Measurements from ENCODE around the gene SLIT1. TPM values are rescaled to one million over a fixed set of nuclear protein-coding genes. Genes with fewer than 3 reads are reported as not detected.

SLIT1 gene
- total and polyA plus RNA-seq, 2 of the 8 experiments (the other 6 are each of a cell fraction or from before 2014, with no cell fraction given), result 0.70 to 0.88 TPM

DNA sequence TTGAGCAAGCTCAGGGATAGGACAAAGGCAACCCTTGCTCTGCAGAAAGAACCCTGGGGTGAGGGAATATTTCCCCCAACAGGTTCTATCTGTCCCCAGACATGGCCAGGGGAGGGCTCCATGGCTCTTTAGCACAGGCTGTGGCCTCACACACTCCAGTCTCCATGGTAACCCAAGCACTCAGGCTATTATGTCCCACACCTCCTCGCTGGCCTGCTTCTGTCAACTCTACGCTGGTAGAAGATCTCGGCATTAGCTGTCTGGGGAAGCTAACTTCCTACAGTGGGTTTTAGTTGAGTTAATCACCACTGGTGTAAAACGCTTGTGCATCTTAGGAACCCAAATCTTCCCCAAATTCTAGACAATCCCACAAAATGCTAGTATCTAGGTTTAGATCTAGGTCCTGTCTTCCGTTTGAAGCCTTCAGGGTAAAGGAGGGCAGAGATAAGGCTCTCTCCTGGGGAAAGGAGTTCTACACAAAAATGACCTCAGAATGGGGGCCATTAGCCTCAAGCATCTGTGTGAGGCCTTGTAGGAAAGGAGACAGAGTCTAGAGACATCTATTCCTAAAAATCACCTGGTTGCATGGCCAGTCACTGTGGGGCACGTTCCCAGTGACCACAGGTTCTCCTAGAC, 36.7 kb upstream of the SLIT1 start (continued):
- TF ChIP-seq, protein P1, sequence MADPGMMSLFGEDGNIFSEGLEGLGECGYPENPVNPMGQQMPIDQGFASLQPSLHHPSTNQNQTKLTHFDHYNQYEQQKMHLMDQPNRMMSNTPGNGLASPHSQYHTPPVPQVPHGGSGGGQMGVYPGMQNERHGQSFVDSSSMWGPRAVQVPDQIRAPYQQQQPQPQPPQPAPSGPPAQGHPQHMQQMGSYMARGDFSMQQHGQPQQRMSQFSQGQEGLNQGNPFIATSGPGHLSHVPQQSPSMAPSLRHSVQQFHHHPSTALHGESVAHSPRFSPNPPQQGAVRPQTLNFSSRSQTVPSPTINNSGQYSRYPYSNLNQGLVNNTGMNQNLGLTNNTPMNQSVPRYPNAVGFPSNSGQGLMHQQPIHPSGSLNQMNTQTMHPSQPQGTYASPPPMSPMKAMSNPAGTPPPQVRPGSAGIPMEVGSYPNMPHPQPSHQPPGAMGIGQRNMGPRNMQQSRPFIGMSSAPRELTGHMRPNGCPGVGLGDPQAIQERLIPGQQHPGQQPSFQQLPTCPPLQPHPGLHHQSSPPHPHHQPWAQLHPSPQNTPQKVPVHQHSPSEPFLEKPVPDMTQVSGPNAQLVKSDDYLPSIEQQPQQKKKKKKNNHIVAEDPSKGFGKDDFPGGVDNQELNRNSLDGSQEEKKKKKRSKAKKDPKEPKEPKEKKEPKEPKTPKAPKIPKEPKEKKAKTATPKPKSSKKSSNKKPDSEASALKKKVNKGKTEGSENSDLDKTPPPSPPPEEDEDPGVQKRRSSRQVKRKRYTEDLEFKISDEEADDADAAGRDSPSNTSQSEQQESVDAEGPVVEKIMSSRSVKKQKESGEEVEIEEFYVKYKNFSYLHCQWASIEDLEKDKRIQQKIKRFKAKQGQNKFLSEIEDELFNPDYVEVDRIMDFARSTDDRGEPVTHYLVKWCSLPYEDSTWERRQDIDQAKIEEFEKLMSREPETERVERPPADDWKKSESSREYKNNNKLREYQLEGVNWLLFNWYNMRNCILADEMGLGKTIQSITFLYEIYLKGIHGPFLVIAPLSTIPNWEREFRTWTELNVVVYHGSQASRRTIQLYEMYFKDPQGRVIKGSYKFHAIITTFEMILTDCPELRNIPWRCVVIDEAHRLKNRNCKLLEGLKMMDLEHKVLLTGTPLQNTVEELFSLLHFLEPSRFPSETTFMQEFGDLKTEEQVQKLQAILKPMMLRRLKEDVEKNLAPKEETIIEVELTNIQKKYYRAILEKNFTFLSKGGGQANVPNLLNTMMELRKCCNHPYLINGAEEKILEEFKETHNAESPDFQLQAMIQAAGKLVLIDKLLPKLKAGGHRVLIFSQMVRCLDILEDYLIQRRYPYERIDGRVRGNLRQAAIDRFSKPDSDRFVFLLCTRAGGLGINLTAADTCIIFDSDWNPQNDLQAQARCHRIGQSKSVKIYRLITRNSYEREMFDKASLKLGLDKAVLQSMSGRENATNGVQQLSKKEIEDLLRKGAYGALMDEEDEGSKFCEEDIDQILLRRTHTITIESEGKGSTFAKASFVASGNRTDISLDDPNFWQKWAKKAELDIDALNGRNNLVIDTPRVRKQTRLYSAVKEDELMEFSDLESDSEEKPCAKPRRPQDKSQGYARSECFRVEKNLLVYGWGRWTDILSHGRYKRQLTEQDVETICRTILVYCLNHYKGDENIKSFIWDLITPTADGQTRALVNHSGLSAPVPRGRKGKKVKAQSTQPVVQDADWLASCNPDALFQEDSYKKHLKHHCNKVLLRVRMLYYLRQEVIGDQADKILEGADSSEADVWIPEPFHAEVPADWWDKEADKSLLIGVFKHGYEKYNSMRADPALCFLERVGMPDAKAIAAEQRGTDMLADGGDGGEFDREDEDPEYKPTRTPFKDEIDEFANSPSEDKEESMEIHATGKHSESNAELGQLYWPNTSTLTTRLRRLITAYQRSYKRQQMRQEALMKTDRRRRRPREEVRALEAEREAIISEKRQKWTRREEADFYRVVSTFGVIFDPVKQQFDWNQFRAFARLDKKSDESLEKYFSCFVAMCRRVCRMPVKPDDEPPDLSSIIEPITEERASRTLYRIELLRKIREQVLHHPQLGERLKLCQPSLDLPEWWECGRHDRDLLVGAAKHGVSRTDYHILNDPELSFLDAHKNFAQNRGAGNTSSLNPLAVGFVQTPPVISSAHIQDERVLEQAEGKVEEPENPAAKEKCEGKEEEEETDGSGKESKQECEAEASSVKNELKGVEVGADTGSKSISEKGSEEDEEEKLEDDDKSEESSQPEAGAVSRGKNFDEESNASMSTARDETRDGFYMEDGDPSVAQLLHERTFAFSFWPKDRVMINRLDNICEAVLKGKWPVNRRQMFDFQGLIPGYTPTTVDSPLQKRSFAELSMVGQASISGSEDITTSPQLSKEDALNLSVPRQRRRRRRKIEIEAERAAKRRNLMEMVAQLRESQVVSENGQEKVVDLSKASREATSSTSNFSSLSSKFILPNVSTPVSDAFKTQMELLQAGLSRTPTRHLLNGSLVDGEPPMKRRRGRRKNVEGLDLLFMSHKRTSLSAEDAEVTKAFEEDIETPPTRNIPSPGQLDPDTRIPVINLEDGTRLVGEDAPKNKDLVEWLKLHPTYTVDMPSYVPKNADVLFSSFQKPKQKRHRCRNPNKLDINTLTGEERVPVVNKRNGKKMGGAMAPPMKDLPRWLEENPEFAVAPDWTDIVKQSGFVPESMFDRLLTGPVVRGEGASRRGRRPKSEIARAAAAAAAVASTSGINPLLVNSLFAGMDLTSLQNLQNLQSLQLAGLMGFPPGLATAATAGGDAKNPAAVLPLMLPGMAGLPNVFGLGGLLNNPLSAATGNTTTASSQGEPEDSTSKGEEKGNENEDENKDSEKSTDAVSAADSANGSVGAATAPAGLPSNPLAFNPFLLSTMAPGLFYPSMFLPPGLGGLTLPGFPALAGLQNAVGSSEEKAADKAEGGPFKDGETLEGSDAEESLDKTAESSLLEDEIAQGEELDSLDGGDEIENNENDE (IDR thresholded peaks at IDR 0.05; ENCODE audit: insufficient replicate concordance, low read length), result no peak
- no peak for TF ChIP-seq BACH1 (IDR thresholded peaks at IDR 0.05; ENCODE audit: low read length)
- TF ChIP-seq SIN3A (conservative IDR thresholded peaks at IDR 0.05 in 1 of 2, IDR thresholded peaks at IDR 0.05 in 1 of 2; ENCODE audit: low read depth in 1 of 2, low read length in 2 of 2), result peak in 1 of 2 experiments; percentile 56; a peak in 1 of 4 replicates
- TF ChIP-seq, protein P2, sequence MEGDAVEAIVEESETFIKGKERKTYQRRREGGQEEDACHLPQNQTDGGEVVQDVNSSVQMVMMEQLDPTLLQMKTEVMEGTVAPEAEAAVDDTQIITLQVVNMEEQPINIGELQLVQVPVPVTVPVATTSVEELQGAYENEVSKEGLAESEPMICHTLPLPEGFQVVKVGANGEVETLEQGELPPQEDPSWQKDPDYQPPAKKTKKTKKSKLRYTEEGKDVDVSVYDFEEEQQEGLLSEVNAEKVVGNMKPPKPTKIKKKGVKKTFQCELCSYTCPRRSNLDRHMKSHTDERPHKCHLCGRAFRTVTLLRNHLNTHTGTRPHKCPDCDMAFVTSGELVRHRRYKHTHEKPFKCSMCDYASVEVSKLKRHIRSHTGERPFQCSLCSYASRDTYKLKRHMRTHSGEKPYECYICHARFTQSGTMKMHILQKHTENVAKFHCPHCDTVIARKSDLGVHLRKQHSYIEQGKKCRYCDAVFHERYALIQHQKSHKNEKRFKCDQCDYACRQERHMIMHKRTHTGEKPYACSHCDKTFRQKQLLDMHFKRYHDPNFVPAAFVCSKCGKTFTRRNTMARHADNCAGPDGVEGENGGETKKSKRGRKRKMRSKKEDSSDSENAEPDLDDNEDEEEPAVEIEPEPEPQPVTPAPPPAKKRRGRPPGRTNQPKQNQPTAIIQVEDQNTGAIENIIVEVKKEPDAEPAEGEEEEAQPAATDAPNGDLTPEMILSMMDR (IDR thresholded peaks at IDR 0.05; ENCODE audit: control extremely low read depth in 1 of 3, insufficient read depth in 1 of 3, low read depth in 1 of 3, low read length in 3 of 3), result peak in 2 of 3 experiments; percentile 23 to 37; a peak in 2 of 4 replicates
- TF ChIP-seq RAD21 (IDR thresholded peaks at IDR 0.05 in 1 of 2, conservative IDR thresholded peaks at IDR 0.05 in 1 of 2; ENCODE audit: low read depth in 2 of 2, low read length in 2 of 2), result peak; percentile 50; a peak in 3 of 4 replicates
- TF ChIP-seq CBX8 (IDR thresholded peaks at IDR 0.05; ENCODE audit: borderline replicate concordance, low read depth, low read length), result no peak
- no peak for TF ChIP-seq RBBP5 (IDR thresholded peaks at IDR 0.05; ENCODE audit: borderline replicate concordance, low read depth, low read length)

All from H1 (cell line).